GM18498 (cell line): ENCODE data around the gene SLC9C1.
A peak's percentile ranks its signal among the peaks of the same experiment; 100 is the strongest.
"Not testable (repeated sequence)": the region's sequence is repeated elsewhere in the genome, so short reads cannot be mapped to it uniquely, and the experiment has no call there.

Experiments
- ATAC-seq: cut with Tn5 transposase; IDR thresholded peaks from one replicate; pipeline ENCODE4 v1.9.1; 2021; ENCODE audit warnings: mild to moderate bottlenecking, moderate library complexity; ENCODE audit not compliant: unreplicated experiment

Gene SLC9C1

GRCh38 chr3:112199622-112200316 lies 94.2 kb downstream of the SLC9C1 start:
- ATAC-seq, result no peak

GRCh38 chr3:112197131-112197530 lies 96.9 kb downstream of the SLC9C1 start:
- ATAC-seq, result no peak

DNA sequence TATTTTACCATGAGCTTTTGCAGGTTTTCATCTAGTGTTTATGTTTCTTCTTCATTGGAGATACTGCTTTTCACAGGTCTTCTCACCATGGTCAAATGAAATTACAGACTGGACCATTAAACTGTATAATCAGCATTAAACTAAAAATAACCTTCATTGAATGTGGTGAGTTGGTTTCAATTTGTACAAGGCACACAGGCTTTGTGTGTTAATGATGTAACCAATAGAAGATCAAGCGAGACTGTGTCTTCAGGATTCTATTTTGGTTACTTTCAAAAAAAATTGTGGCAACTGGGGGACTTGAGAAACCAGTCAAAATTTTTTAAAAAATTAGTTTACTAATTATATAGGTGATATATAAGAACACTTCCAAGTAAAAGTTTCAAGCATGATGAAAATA lies 106.7 kb downstream of the SLC9C1 start:
- no peak for ATAC-seq

- ATAC-seq, result not testable (repeated sequence)
Measured at GRCh38 chr3:112185423-112186035, 108.5 kb downstream of the SLC9C1 start.

DNA sequence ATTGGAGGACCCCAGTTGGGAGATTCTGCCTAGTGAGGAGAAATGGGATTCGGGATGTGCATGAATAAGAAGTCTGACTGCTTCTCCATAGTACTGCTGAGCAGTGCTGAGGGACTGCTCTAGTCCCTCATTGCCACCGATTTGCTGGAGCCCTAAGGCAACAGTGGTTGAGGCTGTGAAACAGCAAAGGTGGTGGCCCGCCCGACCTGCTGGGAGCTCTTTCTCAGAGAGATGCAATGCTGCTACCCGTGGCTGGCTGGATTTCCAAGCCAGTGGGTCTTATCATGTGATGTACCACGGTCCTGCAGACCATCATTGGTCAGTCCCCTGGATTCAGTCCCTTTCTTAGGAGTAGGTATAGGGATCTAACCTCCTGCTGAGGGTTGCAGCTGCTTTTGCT lies 118.4 kb downstream of the SLC9C1 start:
- no peak for ATAC-seq

DNA sequence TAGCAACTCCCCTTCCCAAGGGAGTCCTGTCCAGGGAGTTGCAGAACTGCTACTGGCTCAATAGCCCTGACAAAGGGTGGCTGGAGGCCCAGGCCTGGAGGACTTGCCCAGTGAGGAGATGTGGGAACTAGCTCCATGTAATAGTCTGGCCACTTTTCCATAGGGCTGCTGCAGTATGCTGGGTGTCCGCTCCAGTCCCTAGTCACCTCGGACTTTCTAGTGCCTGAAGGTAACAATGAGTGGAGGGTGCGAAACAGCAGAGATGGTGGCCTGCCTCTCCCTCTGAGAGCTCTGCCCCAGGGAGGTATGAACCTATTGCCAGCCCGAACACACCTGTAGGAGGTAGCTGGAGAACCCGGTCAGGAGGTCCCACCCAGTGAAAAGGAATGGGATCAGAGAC lies 119.0 kb downstream of the SLC9C1 start:
- no peak for ATAC-seq

GRCh38 chr3:112171144-112171543 lies 122.9 kb downstream of the SLC9C1 start:
- ATAC-seq, result no peak

- ATAC-seq, result no peak
Measured at GRCh38 chr3:112170046-112170445, 124.0 kb downstream of the SLC9C1 start.

GRCh38 chr3:112167758-112168157 lies 126.3 kb downstream of the SLC9C1 start:
- ATAC-seq, result peak; percentile 86

- ATAC-seq, result no peak
Measured at GRCh38 chr3:112149136-112149535, 144.9 kb downstream of the SLC9C1 start.

DNA sequence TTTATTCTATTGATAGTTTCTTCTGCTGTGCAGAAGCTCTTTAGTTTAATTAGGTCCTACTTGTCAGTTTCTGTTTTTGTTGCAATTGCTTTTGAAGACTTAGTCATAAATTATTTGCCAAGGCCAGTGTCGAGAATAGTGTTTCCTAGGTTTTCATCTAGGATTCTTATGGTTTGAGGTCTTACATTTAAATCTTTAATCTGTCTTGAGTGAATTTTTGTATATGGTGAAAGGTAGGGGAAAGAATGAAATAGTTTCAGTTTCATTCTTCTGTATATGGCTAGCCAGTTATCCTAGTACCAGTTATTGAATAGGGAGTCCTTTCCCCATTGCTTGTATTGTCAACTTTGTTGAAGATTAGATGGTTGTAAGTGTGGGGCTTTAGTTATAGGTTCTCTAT lies 150.3 kb downstream of the SLC9C1 start:
- no peak for ATAC-seq

GRCh38 chr3:112143251-112143650 lies 150.8 kb downstream of the SLC9C1 start:
- peak; percentile 44 for ATAC-seq

GRCh38 chr3:112141293-112141692 lies 152.7 kb downstream of the SLC9C1 start:
- no peak for ATAC-seq

GRCh38 chr3:112140584-112140983 lies 153.4 kb downstream of the SLC9C1 start:
- ATAC-seq, result no peak

GRCh38 chr3:112138219-112138969 lies 155.6 kb downstream of the SLC9C1 start:
- no peak for ATAC-seq

GRCh38 chr3:112137781-112138180 lies 156.2 kb downstream of the SLC9C1 start:
- ATAC-seq, result no peak

- no peak for ATAC-seq
Measured at GRCh38 chr3:112136959-112137693, 156.9 kb downstream of the SLC9C1 start.

DNA sequence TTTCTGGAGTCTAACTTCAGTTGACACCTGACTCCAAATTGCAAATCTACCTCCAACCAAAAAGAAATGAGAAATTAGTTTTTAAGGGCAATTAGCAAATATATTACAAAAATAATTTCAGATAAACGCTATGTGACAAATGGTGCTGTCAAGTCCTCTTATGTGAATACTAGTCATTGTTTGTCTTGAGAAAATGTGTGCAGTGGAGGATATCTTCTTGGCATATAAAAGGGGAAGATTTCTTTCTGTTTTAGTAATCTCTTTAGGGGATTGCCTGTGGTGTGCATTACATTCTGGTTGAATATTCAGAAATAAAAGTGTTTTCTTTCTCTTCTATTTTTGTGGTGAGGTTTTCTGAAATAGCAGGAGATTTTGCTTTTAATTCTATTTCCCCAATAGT lies 158.0 kb downstream of the SLC9C1 start:
- ATAC-seq, result no peak

DNA sequence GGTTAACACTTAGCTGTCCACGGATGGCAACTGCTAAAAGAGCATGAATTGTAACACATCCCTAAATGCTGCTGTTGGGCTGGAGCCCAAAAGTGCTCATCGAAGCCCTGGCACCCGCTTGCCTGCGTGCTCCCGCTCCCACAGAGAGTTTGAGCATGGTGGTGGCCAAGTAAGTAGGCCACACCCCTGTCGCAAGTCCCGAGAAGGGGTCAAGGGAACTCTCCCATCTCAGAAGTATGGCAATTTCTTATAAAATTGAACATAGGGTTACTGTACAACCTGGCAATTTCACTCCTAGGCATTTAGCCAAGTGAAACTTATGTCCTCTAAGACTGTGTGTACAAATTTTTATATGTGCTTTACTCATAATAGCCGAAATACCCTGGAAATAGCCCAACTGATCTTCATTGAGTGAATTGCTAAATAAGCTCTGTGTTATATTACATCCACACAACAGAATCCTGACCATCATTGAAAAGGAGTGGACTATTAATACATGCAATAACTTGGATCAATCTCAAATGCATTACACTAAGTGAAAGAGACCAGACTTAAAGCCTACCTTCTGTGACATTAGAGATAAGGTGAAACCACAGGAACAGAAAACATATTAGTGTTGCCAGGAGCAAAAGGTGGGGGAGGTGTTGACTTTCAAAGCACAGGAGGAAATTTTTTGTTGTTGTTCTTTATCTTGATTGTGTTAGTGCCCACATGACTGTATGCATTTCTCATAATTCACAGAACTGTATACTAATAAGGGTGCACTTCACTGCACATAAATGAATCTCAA lies 159.5 kb downstream of the SLC9C1 start:
- ATAC-seq, result no peak

DNA sequence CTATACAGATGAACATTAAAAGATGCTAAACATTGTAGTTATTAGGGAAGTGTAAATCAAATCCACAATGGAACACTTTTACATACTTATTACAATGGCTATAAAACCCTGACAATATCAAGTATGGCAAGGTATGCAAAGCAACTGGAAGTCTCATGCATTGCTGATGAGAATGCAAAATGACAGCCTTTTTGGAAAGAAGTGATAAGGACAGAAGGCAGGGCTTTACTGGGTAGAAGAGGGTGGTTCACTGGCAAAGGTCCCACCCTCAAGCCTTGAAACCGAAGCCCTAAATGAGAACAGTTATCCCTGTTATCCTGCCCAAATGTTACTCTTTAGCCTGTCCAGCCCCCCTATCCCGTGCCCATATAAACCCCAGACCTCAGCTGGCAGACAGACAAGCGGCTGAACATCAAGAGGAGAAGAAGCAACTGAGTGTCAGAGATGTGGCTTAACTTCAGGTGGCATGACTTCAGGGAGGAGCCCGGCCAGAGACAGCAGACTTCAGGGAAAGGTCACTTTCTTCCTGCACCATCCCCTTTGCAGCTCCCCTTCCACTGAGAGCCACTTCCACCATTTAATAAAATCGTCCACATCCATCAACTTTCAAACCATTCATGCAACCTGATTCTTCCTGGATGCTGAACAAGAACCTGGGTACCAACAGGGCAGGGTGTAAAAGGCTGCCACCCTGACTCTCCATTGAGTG lies 160.2 kb downstream of the SLC9C1 start:
- no peak for ATAC-seq
